Ishikawa (cell line): ENCODE data around the gene RFX8.

Experiments used
- CEBPB ChIP-seq: IDR thresholded peaks from 2 replicates; pipeline ENCODE4 v1.6.1; 2012
- CREB1 ChIP-seq: IDR thresholded peaks from 2 replicates; pipeline ENCODE4 v1.6.1; 2012; ENCODE audit warnings: low read depth
- EGR1 ChIP-seq: IDR thresholded peaks from 2 replicates; pipeline ENCODE4 v1.6.1; 2012
- EP300 ChIP-seq: IDR thresholded peaks from 2 replicates; pipeline ENCODE4 v1.6.1; 2012; ENCODE audit warnings: borderline replicate concordance
- FOXM1 ChIP-seq: IDR thresholded peaks from 2 replicates; pipeline ENCODE4 v1.6.1; 2012; ENCODE audit warnings: low read depth, borderline replicate concordance
- MAX ChIP-seq: IDR thresholded peaks from 2 replicates; pipeline ENCODE4 v1.6.1; 2012
- NFIC ChIP-seq: IDR thresholded peaks from 2 replicates; pipeline ENCODE4 v1.6.1; 2012
- RAD21 ChIP-seq: IDR thresholded peaks from 2 replicates; pipeline ENCODE4 v1.6.1; 2012; ENCODE audit warnings: low read depth
- TAF1 ChIP-seq: IDR thresholded peaks from 2 replicates; pipeline ENCODE4 v1.6.1; 2012; ENCODE audit warnings: low read depth, mild to moderate bottlenecking
- TCF12 ChIP-seq: IDR thresholded peaks from 2 replicates; pipeline ENCODE4 v1.6.1; 2012; ENCODE audit warnings: low read depth
- TEAD4 ChIP-seq: IDR thresholded peaks from 2 replicates; pipeline ENCODE4 v1.6.1; 2012
- YY1 ChIP-seq: IDR thresholded peaks from 2 replicates; pipeline ENCODE4 v1.6.1; 2012; ENCODE audit warnings: low read depth
- ZBTB7A ChIP-seq: IDR thresholded peaks from 2 replicates; pipeline ENCODE4 v1.6.1; 2012; ENCODE audit warnings: low read depth
- TF ChIP-seq, protein P1 (sequence below): IDR thresholded peaks from 2 replicates; pipeline ENCODE4 v1.6.1; 2012
- TF ChIP-seq, protein P2 (sequence below): IDR thresholded peaks from 2 replicates; pipeline ENCODE4 v1.6.1; 2012; ENCODE audit warnings: low read depth, mild to moderate bottlenecking

Gene RFX8

GRCh38 chr2:101360232-101360631 lies 114.7 kb downstream of the RFX8 start:
- TF ChIP-seq, protein P1, sequence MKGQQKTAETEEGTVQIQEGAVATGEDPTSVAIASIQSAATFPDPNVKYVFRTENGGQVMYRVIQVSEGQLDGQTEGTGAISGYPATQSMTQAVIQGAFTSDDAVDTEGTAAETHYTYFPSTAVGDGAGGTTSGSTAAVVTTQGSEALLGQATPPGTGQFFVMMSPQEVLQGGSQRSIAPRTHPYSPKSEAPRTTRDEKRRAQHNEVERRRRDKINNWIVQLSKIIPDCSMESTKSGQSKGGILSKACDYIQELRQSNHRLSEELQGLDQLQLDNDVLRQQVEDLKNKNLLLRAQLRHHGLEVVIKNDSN: 0 out of 2 replicates have a peak, but pooled peaks have one; percentile 34
- no peak for TF ChIP-seq YY1

DNA sequence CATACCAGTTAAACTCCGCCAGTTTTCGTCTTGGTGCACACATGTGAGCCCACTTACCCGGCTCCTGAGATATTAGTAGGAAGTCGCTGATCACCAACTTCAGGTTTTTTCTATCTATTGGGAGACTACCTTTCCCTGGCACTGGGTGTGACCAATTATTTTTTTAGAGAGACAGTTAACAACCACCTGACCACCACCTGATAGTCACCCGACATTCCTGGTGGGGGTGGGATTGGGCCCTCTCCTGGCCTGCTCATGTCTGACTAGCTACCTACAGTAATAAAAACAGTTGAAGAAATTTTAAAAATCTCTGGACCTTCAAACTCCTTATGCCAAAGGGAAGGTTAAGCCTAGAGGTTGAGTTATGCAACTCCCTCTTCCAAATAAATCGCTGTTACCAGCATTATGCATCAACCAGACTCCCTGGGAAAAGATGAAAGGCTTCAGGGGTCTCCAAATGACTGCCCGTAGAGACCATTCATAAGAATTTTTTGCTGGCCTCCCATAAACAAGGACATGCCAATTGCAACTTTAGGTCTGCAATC lies 115.4 kb downstream of the RFX8 start:
- no peak for TF ChIP-seq TCF12
- TF ChIP-seq MAX: no peak
- TF ChIP-seq TAF1: no peak
- TF ChIP-seq NFIC: no peak
- TF ChIP-seq, protein P2, sequence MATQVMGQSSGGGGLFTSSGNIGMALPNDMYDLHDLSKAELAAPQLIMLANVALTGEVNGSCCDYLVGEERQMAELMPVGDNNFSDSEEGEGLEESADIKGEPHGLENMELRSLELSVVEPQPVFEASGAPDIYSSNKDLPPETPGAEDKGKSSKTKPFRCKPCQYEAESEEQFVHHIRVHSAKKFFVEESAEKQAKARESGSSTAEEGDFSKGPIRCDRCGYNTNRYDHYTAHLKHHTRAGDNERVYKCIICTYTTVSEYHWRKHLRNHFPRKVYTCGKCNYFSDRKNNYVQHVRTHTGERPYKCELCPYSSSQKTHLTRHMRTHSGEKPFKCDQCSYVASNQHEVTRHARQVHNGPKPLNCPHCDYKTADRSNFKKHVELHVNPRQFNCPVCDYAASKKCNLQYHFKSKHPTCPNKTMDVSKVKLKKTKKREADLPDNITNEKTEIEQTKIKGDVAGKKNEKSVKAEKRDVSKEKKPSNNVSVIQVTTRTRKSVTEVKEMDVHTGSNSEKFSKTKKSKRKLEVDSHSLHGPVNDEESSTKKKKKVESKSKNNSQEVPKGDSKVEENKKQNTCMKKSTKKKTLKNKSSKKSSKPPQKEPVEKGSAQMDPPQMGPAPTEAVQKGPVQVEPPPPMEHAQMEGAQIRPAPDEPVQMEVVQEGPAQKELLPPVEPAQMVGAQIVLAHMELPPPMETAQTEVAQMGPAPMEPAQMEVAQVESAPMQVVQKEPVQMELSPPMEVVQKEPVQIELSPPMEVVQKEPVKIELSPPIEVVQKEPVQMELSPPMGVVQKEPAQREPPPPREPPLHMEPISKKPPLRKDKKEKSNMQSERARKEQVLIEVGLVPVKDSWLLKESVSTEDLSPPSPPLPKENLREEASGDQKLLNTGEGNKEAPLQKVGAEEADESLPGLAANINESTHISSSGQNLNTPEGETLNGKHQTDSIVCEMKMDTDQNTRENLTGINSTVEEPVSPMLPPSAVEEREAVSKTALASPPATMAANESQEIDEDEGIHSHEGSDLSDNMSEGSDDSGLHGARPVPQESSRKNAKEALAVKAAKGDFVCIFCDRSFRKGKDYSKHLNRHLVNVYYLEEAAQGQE: no peak
- TF ChIP-seq, protein P1: no peak
- no peak for TF ChIP-seq TEAD4
- no peak for TF ChIP-seq EP300
- TF ChIP-seq CREB1: no peak
- no peak for TF ChIP-seq CEBPB
- TF ChIP-seq ZBTB7A: no peak
- TF ChIP-seq EGR1: no peak
- TF ChIP-seq YY1: no peak
- no peak for TF ChIP-seq FOXM1

GRCh38 chr2:101357376-101357775 lies 117.5 kb downstream of the RFX8 start:
- no peak for TF ChIP-seq TCF12
- TF ChIP-seq TAF1: no peak
- TF ChIP-seq NFIC: no peak
- TF ChIP-seq MAX: no peak
- TF ChIP-seq CREB1: no peak
- TF ChIP-seq TEAD4: no peak
- no peak for TF ChIP-seq FOXM1
- TF ChIP-seq CEBPB: no peak
- no peak for TF ChIP-seq RAD21
- TF ChIP-seq EGR1: no peak
- TF ChIP-seq, protein P1: no peak
- TF ChIP-seq, protein P2: no peak
- no peak for TF ChIP-seq YY1
- TF ChIP-seq ZBTB7A: no peak

GRCh38 chr2:101356521-101356920 lies 118.4 kb downstream of the RFX8 start:
- TF ChIP-seq, protein P2: no peak
- no peak for TF ChIP-seq CREB1
- TF ChIP-seq ZBTB7A: no peak
- TF ChIP-seq YY1: no peak
- no peak for TF ChIP-seq CEBPB
- TF ChIP-seq, protein P1: no peak
- no peak for TF ChIP-seq TAF1
- TF ChIP-seq NFIC: 0 out of 2 replicates have a peak, but pooled peaks have one; percentile 29
- no peak for TF ChIP-seq MAX
